ENCODE measurements around the gene COLGALT1.

- TF ChIP-seq, protein P1, sequence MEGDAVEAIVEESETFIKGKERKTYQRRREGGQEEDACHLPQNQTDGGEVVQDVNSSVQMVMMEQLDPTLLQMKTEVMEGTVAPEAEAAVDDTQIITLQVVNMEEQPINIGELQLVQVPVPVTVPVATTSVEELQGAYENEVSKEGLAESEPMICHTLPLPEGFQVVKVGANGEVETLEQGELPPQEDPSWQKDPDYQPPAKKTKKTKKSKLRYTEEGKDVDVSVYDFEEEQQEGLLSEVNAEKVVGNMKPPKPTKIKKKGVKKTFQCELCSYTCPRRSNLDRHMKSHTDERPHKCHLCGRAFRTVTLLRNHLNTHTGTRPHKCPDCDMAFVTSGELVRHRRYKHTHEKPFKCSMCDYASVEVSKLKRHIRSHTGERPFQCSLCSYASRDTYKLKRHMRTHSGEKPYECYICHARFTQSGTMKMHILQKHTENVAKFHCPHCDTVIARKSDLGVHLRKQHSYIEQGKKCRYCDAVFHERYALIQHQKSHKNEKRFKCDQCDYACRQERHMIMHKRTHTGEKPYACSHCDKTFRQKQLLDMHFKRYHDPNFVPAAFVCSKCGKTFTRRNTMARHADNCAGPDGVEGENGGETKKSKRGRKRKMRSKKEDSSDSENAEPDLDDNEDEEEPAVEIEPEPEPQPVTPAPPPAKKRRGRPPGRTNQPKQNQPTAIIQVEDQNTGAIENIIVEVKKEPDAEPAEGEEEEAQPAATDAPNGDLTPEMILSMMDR (conservative IDR thresholded peaks at IDR 0.05; ENCODE audit: low read length) = no peak
- no peak for TF ChIP-seq EZH2phosphoT487 (IDR thresholded peaks at IDR 0.05; ENCODE audit: borderline replicate concordance, low read depth, low read length)
Measured at GRCh38 chr19:17624314-17624991, 69.0 kb downstream of the COLGALT1 start.

All from OCI-LY7 (cell line).